ENCODE data around the gene IGSF23. TPM values are rescaled to one million over a fixed set of nuclear protein-coding genes. Genes with fewer than 3 reads are reported as not detected.

Gene IGSF23
- polyA plus RNA-seq, 3 donors = 0.23 to 0.46 (median 0.44) TPM

DNA sequence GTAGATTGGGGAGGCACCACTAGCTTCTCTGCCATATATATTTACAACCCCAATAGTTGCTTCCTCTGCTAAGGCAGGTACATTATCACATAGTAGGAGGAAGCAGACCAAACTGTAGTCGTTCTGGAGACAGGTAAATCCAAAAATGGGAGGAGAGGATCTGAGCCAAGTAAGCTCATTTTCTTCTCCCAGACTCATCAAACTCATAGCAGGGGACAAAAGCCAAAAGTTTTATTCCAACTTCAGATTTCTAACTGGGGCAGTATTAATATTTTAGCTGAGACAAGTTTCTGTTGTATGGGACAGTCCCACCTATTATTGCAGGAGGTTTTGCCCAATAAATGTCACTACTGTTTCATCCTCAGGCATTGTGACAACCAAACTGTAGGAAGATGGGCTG lies 7.8 kb upstream of the IGSF23 start:
- H3K4me2 ChIP-seq (replicated peaks; ENCODE audit: extremely low read depth, low read length, poor library complexity, severe bottlenecking) = no peak overlapping the region
- no peaks in the 10 kb centered on the region for H3K36me3 ChIP-seq (replicated peaks in 1 of 2; ENCODE audit: control insufficient read depth in 1 of 2, insufficient read depth in 2 of 2, low read length in 2 of 2)
- peaks cover 22% of the 10 kb centered on the region for H3K4me1 Mint-ChIP-seq
- intact Hi-C loops (cut with micrococcal nuclease) = no loop called here
- peaks cover 0 to 2% of the 10 kb centered on the region in 2 donors for H3K27me3 ChIP-seq (ENCODE audit: control insufficient read depth in 2 of 2, insufficient read depth in 2 of 2, low read length in 2 of 2)
- no peaks in the 10 kb centered on the region for H3K9me3 ChIP-seq (replicated peaks in 1 of 2; ENCODE audit: control insufficient read depth in 1 of 2, insufficient read depth in 1 of 2, low read length in 2 of 2)
- TF ChIP-seq, protein P1, sequence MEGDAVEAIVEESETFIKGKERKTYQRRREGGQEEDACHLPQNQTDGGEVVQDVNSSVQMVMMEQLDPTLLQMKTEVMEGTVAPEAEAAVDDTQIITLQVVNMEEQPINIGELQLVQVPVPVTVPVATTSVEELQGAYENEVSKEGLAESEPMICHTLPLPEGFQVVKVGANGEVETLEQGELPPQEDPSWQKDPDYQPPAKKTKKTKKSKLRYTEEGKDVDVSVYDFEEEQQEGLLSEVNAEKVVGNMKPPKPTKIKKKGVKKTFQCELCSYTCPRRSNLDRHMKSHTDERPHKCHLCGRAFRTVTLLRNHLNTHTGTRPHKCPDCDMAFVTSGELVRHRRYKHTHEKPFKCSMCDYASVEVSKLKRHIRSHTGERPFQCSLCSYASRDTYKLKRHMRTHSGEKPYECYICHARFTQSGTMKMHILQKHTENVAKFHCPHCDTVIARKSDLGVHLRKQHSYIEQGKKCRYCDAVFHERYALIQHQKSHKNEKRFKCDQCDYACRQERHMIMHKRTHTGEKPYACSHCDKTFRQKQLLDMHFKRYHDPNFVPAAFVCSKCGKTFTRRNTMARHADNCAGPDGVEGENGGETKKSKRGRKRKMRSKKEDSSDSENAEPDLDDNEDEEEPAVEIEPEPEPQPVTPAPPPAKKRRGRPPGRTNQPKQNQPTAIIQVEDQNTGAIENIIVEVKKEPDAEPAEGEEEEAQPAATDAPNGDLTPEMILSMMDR (IDR thresholded peaks at IDR 0.05) = no peak
- H3K4me3 ChIP-seq (replicated peaks in 1 of 3; ENCODE audit: low read depth in 2 of 3, low read length in 3 of 3) = no peak overlapping the region
- no peak overlapping the region for H3K27ac Mint-ChIP-seq
- H3K27me3 Mint-ChIP-seq (ENCODE audit: low read depth in 3 of 3) = peaks cover 2 to 17% (median 17%) of the 10 kb centered on the region in 3 donors
- peaks cover 0 to 4% (median 0%) of the 10 kb centered on the region in 7 donors for H3K9me3 Mint-ChIP-seq
- H3K9ac ChIP-seq (ENCODE audit: insufficient read depth, low read length, poor library complexity, severe bottlenecking) = no peak overlapping the region
- no peaks in the 10 kb centered on the region for H3K79me2 ChIP-seq (ENCODE audit: insufficient read depth, low read length)
- no peaks in the 10 kb centered on the region for H3K36me3 Mint-ChIP-seq
- H2AFZ ChIP-seq (ENCODE audit: insufficient read depth, low read depth, low read length, poor library complexity, severe bottlenecking) = no peak overlapping the region
- H3K4me3 Mint-ChIP-seq = no peak overlapping the region
- no peak for DNase-seq
- WGBS (ENCODE audit: insufficient coverage) = no CpG with 5 or more reads among the region's 1 CpG
- H3K4me1 ChIP-seq (ENCODE audit: control insufficient read depth in 1 of 2, insufficient read depth in 2 of 2, low read length in 2 of 2) = peaks cover 18 to 26% of the 10 kb centered on the region in 2 donors
- no peaks in the 10 kb centered on the region for H4K20me1 ChIP-seq (ENCODE audit: insufficient read depth, low read length)
- H3K27ac ChIP-seq (ENCODE audit: low read depth in 1 of 2, low read length in 2 of 2) = no peak overlapping the region

DNA sequence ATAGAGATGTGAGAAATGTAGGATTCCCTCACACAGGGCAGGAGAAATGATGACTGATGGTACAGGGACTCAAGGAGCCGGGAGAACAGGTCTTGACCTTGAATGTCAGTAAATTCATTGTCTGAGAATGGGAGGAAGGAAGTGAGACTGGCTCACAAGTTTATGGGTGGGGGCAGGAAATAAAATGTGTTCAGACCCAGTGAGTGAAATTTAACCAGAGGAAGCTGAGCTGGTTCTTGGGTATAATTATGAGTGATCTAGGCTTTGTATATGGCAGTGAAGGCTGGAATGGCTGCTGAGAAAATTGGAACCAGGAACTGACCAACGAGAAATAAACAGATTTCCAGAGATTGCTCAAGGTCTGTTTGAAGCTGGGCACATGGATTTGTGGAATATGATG lies 6.3 kb upstream of the IGSF23 start:
- Histone ChIP-seq H2AFZ (ENCODE audit: insufficient read depth, low read depth, low read length, poor library complexity, severe bottlenecking) (no peak overlapping the region), H3K27ac (ENCODE audit: low read depth in 1 of 2, low read length in 2 of 2) (peak overlapping the region in 1 of 2 donors; percentile 64), H3K9ac (ENCODE audit: insufficient read depth, low read length, poor library complexity, severe bottlenecking) (no peak overlapping the region), H4K20me1 (ENCODE audit: insufficient read depth, low read length) (no peaks in the 10 kb centered on the region), H3K27me3 (ENCODE audit: control insufficient read depth in 2 of 2, insufficient read depth in 2 of 2, low read length in 2 of 2) (peaks cover 0 to 2% of the 10 kb centered on the region in 2 donors), H3K36me3 (replicated peaks in 1 of 2; ENCODE audit: control insufficient read depth in 1 of 2, insufficient read depth in 2 of 2, low read length in 2 of 2) (no peaks in the 10 kb centered on the region), H3K4me1 (ENCODE audit: control insufficient read depth in 1 of 2, insufficient read depth in 2 of 2, low read length in 2 of 2) (peaks cover 18 to 26% of the 10 kb centered on the region in 2 donors), H3K9me3 (replicated peaks in 1 of 2; ENCODE audit: control insufficient read depth in 1 of 2, insufficient read depth in 1 of 2, low read length in 2 of 2) (no peaks in the 10 kb centered on the region), H3K79me2 (ENCODE audit: insufficient read depth, low read length) (no peaks in the 10 kb centered on the region), H3K4me3 (replicated peaks in 1 of 3; ENCODE audit: low read depth in 2 of 3, low read length in 3 of 3) (peak overlapping the region in 1 of 3 experiments; percentile 23), H3K4me2 (replicated peaks; ENCODE audit: extremely low read depth, low read length, poor library complexity, severe bottlenecking) (peak overlapping the region; percentile 37)
- TF ChIP-seq, protein P1 (IDR thresholded peaks at IDR 0.05) = no peak
- intact Hi-C loops (cut with micrococcal nuclease) = no loop called here
- DNase-seq = peak; percentile 38 to 57 (median 56)
- Mint-ChIP-seq H3K9me3 (peaks cover 0 to 4% (median 0%) of the 10 kb centered on the region in 7 donors), H3K27me3 (ENCODE audit: low read depth in 3 of 3) (peaks cover 2 to 13% (median 10%) of the 10 kb centered on the region in 3 donors), H3K4me1 (peaks cover 22% of the 10 kb centered on the region), H3K36me3 (no peaks in the 10 kb centered on the region), H3K4me3 (peak overlapping the region in 1 of 2 donors; percentile 72), H3K27ac (peak overlapping the region; percentile 43 to 83 (median 70))
- 3% methylated on average over 2 of the region's 2 CpGs for WGBS (ENCODE audit: insufficient coverage)
